Right atrium auricular region (tissue), 2 donors: ENCODE results near the gene TSSK2. TPM values are rescaled to one million over a fixed set of nuclear protein-coding genes. Genes with fewer than 3 reads are reported as not detected.

Experiments
- DNase-seq: peaks from one replicate; pipeline ENCODE4 v3.0.0-alpha.2; 2019; ENCODE audit warnings: low spot score
- H3K27ac ChIP-seq, 2 donors: fragments of 200-600 bp; sonication (generic); 1 replicate in 1 of 2; 2 replicates in 1 of 2; pipeline ENCODE4 v1.5.1; 2016 to 2019
- H3K27me3 ChIP-seq, 2 donors: fragments of 200-600 bp; sonication (generic); one replicate each; pipeline versions ENCODE4 v1.5.1 to v1.6.0; 2017 to 2019
- H3K36me3 ChIP-seq: fragments of 200-600 bp; sonication (generic); one replicate; pipeline ENCODE4 v1.5.1; 2016
- H3K4me1 ChIP-seq, 2 donors: fragments of 200-600 bp; sonication (generic); one replicate each; pipeline versions ENCODE4 v1.5.1 to v1.6.0; 2017 to 2019
- H3K4me3 ChIP-seq, 2 donors: fragments of 200-600 bp; sonication (generic); 1 replicate in 1 of 2; 2 replicates in 1 of 2; pipeline ENCODE4 v1.5.1; 2017 to 2019; ENCODE audit warnings: mild to moderate bottlenecking in 1 of 2, moderate library complexity in 1 of 2
- H3K9me3 ChIP-seq, 2 donors: fragments of 200-600 bp; sonication (generic); one replicate each; pipeline ENCODE4 v1.5.1; 2019
- total RNA-seq, 2 donors: library from RNA; depleted of rRNA; stranded (reverse); fragments of >200 nt; gene quantifications; one replicate each; pipeline ENCODE4 v1.1.0, GENCODE V29; 2016
- TF ChIP-seq, protein P1 (sequence below), 2 donors: fragments of 200-600 bp; sonication (generic); IDR thresholded peaks; one replicate each; pipeline ENCODE4 v1.5.1; 2019; ENCODE audit warnings: antibody characterized with exemption in 2 of 2

Gene TSSK2
- total RNA-seq, 2 donors from 2014 or later: not detected

DNA sequence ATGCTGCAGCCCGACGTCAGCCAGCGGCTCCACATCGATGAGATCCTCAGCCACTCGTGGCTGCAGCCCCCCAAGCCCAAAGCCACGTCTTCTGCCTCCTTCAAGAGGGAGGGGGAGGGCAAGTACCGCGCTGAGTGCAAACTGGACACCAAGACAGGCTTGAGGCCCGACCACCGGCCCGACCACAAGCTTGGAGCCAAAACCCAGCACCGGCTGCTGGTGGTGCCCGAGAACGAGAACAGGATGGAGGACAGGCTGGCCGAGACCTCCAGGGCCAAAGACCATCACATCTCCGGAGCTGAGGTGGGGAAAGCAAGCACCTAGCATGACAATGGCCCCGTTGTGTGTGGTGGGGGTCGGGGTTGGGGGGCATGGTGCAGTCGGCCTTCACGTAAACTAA is 1.0 kb downstream of the TSSK2 start:
- Histone ChIP-seq H3K27ac (no peak overlapping the region), H3K27me3 (no peaks in the 10 kb centered on the region), H3K4me1 (no peaks in the 10 kb centered on the region), H3K4me3 (no peak overlapping the region), H3K36me3 (peaks cover 38% of the 10 kb centered on the region), H3K9me3 (no peaks in the 10 kb centered on the region)
- DNase-seq: no peak
- TF ChIP-seq, protein P1, sequence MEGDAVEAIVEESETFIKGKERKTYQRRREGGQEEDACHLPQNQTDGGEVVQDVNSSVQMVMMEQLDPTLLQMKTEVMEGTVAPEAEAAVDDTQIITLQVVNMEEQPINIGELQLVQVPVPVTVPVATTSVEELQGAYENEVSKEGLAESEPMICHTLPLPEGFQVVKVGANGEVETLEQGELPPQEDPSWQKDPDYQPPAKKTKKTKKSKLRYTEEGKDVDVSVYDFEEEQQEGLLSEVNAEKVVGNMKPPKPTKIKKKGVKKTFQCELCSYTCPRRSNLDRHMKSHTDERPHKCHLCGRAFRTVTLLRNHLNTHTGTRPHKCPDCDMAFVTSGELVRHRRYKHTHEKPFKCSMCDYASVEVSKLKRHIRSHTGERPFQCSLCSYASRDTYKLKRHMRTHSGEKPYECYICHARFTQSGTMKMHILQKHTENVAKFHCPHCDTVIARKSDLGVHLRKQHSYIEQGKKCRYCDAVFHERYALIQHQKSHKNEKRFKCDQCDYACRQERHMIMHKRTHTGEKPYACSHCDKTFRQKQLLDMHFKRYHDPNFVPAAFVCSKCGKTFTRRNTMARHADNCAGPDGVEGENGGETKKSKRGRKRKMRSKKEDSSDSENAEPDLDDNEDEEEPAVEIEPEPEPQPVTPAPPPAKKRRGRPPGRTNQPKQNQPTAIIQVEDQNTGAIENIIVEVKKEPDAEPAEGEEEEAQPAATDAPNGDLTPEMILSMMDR (IDR thresholded peaks at IDR 0.05): no peak

DNA sequence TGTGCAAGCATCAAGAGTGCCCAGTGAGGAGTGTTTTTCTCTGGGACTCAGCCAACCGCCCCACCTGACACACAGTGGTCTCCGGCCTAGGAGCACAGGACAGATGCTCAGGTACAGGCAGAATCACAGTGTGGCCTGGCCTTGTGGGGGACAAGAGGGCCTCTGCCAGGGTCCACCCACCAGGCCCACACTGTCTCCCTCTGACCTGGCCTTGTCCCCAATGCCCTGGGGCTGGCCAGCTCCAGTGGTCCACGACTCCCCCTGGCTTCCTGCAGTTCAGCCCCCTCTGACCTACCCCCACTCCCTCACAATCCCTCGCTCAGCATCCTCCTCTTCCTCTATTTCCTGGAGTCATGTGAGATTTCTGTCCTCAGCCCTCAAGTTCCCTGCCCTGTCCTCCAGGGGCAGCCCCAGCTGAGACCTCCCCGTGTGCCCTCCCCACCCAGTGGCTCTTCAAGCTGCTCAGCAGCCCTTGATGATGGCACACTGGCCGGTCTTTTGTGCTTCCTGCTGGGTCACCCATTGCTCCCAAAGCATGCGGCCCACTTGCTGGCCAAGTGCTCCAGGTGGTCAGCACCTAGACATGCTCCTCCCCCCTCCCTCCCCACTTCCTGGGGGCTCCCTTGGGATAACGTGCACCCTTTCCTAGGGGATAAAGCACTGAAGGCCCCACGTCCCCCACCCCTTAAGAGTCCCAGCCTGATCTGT is 1.7 kb downstream of the TSSK2 start:
- H3K4me3 ChIP-seq: no peak overlapping the region
- DNase-seq: no peak
- peaks cover 45% of the 10 kb centered on the region for H3K36me3 ChIP-seq
- no peaks in the 10 kb centered on the region for H3K9me3 ChIP-seq
- no peaks in the 10 kb centered on the region for H3K4me1 ChIP-seq
- no peaks in the 10 kb centered on the region for H3K27me3 ChIP-seq
- TF ChIP-seq, protein P1 (IDR thresholded peaks at IDR 0.05): no peak
- no peak overlapping the region for H3K27ac ChIP-seq

DNA sequence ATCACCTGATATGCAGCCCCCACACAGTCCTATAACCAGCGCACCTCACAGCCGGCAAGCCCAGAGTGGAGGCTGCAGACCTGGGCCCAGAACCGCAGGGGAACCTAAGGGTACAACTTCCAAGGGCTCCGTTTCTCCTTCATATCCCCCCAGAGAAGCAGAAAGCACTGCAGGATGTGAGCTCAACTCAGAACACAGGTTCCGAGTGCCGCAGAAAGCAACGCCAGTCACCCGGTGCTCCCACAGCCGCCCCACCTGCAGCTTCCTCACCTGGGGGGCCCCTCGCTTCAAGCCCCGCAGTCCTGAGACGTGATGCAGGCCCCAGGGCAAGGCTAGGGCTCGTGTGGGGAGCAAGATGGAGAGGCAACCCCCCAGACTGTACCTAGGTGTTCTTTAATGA is 2.5 kb downstream of the TSSK2 start:
- H3K36me3 ChIP-seq: peaks cover 53% of the 10 kb centered on the region
- H3K4me1 ChIP-seq: no peaks in the 10 kb centered on the region
- TF ChIP-seq, protein P1 (IDR thresholded peaks at IDR 0.05): no peak
- no peaks in the 10 kb centered on the region for H3K9me3 ChIP-seq
- H3K27me3 ChIP-seq: no peaks in the 10 kb centered on the region
- H3K4me3 ChIP-seq: no peak overlapping the region
- no peak for DNase-seq
- no peak overlapping the region for H3K27ac ChIP-seq

DNA sequence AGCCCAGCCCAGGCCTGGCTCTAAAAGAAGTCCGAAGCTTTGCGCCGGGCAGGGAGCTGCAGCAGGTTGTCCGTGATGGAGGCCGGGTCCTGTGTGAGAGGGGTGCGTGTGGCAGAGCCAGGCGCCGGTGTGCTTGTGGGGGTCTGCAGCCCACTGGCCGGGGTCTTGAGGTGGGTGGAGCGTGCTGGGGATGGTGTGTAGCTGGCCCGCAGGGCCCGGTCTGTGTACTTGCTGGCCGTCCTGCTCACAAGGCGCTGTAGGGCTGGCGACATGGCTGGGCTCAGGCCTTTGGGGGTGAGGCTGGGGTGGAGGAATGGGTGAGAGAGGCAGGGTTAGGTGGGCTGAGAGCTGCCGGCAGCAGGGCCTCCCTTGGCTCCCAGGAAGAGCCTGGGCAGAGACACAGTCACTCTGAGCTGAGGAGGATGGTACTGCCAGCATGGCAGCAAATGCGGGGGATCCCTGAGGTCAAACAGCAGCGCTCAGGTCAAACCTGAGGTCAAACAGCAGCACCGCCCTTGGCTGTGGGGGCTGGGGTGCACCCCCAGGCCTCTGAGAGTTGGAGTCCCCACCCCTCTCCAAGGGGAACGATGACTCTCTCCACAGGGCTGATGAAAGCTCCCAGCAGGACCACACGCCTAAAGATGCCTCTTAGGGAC is 3.2 kb downstream of the TSSK2 start:
- Histone ChIP-seq H3K27ac (no peak overlapping the region), H3K36me3 (peaks cover 60% of the 10 kb centered on the region), H3K9me3 (no peaks in the 10 kb centered on the region), H3K4me1 (no peaks in the 10 kb centered on the region), H3K27me3 (no peaks in the 10 kb centered on the region), H3K4me3 (no peak overlapping the region)
- TF ChIP-seq, protein P1 (IDR thresholded peaks at IDR 0.05): no peak
- DNase-seq: no peak

DNA sequence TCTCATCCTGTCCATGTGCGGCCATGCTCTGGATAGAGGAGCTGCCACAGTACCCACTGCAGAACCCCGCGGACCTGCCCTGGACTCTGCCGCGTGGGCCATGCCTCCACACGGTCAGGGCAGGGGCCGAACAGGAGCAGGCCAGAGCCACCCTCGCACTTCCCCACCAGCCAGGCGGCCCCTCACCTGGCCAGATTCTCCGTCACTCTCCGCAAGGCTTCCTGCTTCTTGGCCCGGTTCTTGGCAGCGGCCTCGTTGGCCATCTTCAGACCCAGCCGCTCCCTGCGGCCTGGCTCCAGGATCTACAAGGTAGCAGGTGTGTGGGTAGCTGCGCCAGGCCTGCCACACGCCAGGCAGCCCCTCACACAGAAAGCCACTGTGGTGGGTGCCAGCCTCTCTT is 3.8 kb downstream of the TSSK2 start:
- Histone ChIP-seq H3K9me3 (no peaks in the 10 kb centered on the region), H3K27me3 (no peaks in the 10 kb centered on the region), H3K4me3 (no peak overlapping the region), H3K4me1 (no peaks in the 10 kb centered on the region), H3K36me3 (peaks cover 66% of the 10 kb centered on the region), H3K27ac (no peak overlapping the region)
- no peak for DNase-seq
- TF ChIP-seq, protein P1 (IDR thresholded peaks at IDR 0.05): no peak
